GM18511 (cell line): ENCODE measurements around the gene NCOA3.
"Not testable (repeated sequence)": the region's sequence is repeated elsewhere in the genome, so short reads cannot be mapped to it uniquely, and the experiment has no call there.

ENCODE experiments used
- ATAC-seq: cut with Tn5 transposase; IDR thresholded peaks from one replicate; pipeline ENCODE4 v1.9.1; 2021; ENCODE audit warnings: mild to moderate bottlenecking, moderate library complexity; ENCODE audit not compliant: unreplicated experiment

Gene NCOA3

GRCh38 chr20:47595138-47595537 lies 93.5 kb downstream of the NCOA3 start:
- not testable (repeated sequence) for ATAC-seq

DNA sequence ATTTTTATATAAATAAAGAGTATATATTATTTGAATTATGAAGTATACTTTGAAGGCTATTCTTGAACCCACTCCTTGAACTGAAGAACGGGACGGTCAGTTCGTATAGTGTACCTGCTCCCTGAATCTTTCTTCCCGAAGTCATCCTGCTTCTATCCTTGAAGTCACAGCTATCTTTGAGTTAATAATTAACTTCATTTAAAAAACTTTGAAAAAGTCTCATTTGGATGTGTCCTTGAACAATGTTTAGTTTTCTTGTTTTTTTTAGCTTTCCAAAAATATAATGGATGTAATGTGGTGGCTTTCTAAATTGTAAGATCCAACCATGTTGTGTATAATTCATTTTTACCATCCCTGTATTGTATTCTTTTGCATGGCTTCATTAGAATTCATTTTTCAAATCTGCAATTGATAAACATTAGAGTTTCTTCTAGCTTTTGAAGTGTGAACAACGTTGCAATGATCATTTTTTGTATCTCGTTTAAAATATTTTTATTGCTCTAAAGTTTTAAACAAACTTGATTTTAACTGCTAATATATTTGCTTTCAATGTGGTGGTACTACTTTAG lies 94.4 kb downstream of the NCOA3 start:
- no peak for ATAC-seq

DNA sequence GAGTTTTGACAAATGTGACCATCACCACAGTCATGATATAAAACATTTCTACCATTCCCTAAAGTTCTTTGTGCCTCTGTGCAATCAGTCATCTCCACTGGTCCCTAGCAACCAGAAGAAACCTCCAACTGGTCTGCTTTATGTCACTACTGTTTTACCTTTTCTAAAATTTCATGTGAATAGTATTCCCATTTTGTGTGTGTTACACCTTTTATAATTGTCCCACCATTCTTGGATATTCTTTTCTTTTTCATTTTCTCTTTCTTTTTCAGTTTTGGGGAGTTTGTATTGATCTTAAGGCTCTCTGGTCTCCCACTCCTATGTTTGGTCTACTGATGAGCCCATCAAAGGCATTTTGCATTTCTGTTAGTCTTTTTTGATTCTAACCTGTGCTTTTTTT lies 95.4 kb downstream of the NCOA3 start:
- ATAC-seq, result no peak

- no peak for ATAC-seq
Measured at GRCh38 chr20:47598911-47599744, 97.4 kb downstream of the NCOA3 start.

DNA sequence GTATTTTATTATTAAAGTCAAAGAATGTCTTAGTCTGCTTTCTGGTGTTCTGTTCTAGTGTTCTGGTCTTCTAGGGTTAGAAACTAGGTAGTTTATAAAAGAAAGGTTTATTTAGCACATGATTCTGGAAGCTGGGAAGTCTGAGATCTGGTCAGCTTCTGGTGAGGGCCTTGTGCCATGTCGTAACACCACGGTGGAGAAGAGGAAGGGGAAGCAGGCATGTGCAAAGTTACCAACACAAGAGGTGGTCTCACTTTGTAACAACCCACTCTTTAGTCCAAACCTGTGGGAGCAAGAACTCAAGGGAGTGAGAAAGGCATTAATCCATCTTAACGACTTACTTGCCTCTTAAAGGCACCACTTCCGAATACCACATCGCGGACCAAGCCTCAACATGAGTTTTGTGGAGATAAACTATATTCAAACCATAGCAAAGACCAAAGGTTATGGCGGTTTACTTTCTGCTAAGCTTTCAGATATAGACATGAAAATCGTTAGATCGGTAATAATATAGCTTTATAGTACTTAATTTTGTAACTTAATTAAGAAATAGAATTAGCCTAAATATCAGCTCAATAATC lies 99.4 kb downstream of the NCOA3 start:
- ATAC-seq, result no peak

- ATAC-seq, result no peak
Measured at GRCh38 chr20:47603260-47603659, 101.6 kb downstream of the NCOA3 start.

- ATAC-seq, result no peak
Measured at GRCh38 chr20:47605673-47606413, 104.2 kb downstream of the NCOA3 start.

DNA sequence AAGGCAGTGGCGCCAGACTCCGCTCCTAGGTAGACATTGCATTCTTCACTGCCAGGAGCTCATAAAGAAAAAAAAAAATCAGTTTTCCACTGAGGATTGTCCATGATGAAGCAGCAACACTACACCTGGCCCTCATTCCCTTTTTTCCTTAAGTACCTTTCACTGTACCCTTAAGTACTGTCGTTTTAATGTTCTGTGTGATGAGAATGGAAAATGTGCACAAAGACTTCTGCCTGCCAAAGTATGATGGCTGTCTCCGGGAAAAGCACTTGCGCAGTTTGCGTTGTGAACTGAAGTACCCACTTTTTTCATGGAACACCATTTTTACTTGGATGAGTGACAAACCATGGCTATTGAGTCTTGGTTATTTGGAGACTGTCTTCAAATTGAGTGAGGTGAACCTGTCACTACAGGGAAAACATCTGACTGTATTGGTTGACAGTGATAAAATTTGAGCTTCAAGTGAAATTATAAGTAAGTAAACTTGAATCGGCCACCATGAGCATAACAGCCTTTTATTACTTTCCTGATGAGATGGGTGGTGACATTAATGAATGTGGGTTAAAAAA lies 104.8 kb downstream of the NCOA3 start:
- ATAC-seq, result no peak

GRCh38 chr20:47606983-47607613 lies 105.4 kb downstream of the NCOA3 start:
- no peak for ATAC-seq

DNA sequence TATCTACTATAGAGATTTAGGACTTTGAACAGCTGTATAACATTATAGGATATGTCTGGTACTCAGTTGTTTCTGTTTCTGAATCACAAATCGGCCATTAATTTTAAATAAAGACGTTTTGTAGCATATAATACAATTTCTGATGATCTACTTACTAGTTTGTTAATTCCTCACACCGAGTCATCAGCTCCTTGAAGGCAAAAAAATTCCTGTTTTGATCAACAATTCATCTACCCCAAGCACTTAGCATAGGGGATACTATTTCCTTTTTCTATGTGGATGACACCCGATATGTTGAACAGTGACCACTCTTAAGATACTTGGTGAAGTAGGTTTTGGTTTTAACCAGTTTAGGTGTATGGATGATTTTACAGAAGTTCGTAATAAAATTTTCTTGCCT lies 107.3 kb downstream of the NCOA3 start:
- ATAC-seq, result no peak

DNA sequence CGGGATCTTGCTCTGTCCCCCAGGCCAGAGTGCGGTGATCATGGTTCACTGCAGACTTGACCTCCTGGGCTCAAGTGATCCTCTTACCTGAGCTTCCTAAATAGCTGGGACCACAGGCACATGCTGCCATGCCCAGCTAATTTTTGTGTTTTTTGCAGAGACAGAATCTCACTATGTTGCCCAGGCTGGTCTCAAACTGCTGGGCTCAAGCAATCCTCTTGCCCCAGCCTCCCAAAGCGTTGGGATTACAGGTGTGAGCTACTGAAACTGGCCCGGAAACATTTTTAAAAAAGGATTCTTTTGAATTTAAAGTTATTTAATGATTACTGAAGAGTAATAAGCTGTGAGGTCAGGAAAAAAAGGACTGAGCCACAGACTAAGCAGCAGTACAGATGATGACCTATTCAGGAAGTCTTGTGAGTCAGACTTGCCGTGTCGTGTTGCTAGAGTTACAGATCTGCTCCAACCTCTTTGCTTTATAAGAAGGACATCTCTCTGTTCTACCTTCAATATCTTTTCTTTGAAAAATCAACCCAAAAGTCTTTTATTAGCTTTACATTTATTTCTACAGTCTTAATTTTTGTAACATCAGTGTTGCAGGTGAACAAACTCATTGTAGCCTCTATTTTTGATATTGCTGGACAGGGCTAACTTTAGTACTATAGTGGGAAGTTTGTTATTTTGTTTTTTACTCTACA lies 108.7 kb downstream of the NCOA3 start:
- ATAC-seq, result peak; percentile 64

- no peak for ATAC-seq
Measured at GRCh38 chr20:47610945-47611250, 109.2 kb downstream of the NCOA3 start.

DNA sequence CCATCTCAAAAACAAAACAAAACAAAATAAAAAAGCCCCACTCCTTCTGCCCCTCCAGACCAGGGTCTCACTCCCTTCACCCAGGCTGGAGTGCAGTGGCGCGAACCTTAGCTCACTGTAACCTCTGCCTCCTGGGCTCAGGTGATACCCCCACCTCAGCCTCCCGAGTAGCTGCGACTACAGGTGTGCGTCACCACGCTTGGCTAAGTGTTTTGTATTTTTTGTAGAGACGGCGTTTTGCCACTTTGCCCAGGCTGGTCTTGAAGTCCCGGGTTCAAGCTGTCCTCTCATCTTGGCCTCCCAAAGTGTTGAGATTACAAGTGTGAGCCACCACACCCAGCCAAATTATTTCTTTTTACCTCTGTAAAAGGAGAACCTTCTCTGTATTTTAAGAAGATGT lies 110.1 kb downstream of the NCOA3 start:
- ATAC-seq, result no peak

- ATAC-seq, result no peak
Measured at GRCh38 chr20:47612670-47613069, 111.0 kb downstream of the NCOA3 start.

GRCh38 chr20:47614703-47615309 lies 113.1 kb downstream of the NCOA3 start:
- no peak for ATAC-seq

- no peak for ATAC-seq
Measured at GRCh38 chr20:47618479-47618878, 116.8 kb downstream of the NCOA3 start.

DNA sequence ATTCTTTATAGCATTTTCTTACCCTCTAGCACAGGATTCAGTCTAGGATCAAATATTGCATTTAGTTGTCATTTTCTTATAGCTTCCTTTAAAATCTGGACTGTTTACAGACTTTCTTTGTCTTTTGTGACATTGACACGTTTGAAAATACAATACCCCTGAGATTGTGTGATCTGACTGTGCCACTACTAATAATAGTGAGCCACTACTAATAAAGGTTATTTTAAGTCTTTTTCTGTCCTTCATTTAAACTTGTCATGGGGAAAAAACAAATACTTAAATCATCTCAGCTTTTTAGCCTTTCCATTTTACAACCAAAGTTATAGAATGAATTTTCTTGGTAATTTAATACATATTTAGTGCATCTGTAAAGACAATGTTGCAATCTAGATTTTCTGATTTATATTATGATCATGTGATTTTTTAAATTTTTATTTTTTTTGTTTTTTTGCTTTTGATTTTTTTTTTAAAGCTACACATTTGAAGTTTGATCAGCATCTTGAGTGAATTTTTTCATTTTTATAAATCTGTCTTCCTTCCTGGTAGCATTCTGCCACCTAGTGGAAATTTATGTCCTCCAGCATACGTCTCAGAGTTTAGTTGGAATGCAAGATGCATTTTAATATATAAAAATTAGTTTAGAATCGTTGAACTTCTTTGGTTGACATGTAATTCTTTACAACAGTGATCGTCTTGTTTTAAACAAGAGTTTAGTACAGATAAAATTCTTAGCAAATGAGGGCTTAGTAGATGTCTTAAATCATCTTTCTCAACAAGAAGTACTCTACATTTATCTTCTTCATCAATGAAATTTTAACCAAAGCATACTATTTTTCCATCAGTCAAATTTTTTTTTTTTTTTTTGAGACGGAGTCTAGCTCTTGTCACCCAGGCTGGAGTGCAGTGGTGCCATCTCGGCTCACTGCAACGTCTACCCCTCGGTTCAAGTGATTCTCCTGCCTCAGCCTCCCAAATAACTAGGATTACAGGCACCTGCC lies 119.4 kb downstream of the NCOA3 start:
- no peak for ATAC-seq

- ATAC-seq, result no peak
Measured at GRCh38 chr20:47622118-47622665, 120.5 kb downstream of the NCOA3 start.
